ENCODE data around the gene BMPR1A. TPM values are rescaled to one million over a fixed set of nuclear protein-coding genes. Genes with fewer than 3 reads are reported as not detected.

Gene BMPR1A
- total RNA-seq, 3 donors from 2014 or later, result 49.8 to 87.2 (median 57.4) TPM

DNA sequence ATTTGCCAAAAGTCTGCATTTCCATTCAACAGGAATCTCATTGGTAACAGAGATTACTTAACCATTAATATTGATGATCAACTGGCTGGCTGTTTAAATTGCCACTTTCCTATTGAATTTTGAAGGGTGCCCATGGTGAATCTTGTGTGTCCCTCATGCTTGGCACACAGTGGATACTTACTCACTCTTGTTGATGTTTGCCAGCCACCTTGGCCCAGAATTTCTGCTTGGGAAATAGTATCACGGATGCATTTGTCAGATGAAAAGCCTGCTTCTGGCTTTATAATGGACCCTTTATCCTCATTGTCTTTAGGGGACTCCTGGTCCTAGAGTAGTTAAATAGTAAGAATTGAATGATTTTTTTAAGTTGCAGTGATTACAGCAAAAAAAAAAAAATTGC lies 149.0 kb downstream of the BMPR1A start:
- no peak for TF ChIP-seq POLR2AphosphoS5 (IDR thresholded peaks at IDR 0.05)
- TF ChIP-seq, protein P1, sequence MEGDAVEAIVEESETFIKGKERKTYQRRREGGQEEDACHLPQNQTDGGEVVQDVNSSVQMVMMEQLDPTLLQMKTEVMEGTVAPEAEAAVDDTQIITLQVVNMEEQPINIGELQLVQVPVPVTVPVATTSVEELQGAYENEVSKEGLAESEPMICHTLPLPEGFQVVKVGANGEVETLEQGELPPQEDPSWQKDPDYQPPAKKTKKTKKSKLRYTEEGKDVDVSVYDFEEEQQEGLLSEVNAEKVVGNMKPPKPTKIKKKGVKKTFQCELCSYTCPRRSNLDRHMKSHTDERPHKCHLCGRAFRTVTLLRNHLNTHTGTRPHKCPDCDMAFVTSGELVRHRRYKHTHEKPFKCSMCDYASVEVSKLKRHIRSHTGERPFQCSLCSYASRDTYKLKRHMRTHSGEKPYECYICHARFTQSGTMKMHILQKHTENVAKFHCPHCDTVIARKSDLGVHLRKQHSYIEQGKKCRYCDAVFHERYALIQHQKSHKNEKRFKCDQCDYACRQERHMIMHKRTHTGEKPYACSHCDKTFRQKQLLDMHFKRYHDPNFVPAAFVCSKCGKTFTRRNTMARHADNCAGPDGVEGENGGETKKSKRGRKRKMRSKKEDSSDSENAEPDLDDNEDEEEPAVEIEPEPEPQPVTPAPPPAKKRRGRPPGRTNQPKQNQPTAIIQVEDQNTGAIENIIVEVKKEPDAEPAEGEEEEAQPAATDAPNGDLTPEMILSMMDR (IDR thresholded peaks at IDR 0.05), result no peak
- no peak for TF ChIP-seq POLR2A (IDR thresholded peaks at IDR 0.05)
- H3K27me3 ChIP-seq, result no peaks in the 10 kb centered on the region
- no peaks in the 10 kb centered on the region for H3K36me3 ChIP-seq
- no peak overlapping the region for H3K27ac ChIP-seq
- no peaks in the 10 kb centered on the region for H3K4me1 ChIP-seq
- intact Hi-C loops (cut with DNase I; ENCODE audit: low total_unique reads), result loop anchor here (10.0 kb wide), 1 partner anchor 221 kb away; no protein-coding TSS in a partner anchor
- H3K4me3 ChIP-seq, result no peak overlapping the region
- no peak for DNase-seq (ENCODE audit: low spot score in 2 of 2)
- no peaks in the 10 kb centered on the region for H3K9me3 ChIP-seq

- no peak overlapping the region for H3K4me3 ChIP-seq
- no peaks in the 10 kb centered on the region for H3K4me1 ChIP-seq
- intact Hi-C loops (cut with DNase I; ENCODE audit: low total_unique reads), result no loop called here
- TF ChIP-seq POLR2AphosphoS5 (IDR thresholded peaks at IDR 0.05) (no peak), POLR2A (IDR thresholded peaks at IDR 0.05) (no peak)
- TF ChIP-seq, protein P1 (IDR thresholded peaks at IDR 0.05), result no peak
- no peak for DNase-seq (ENCODE audit: low spot score in 2 of 2)
- H3K27me3 ChIP-seq, result no peaks in the 10 kb centered on the region
- H3K9me3 ChIP-seq, result no peaks in the 10 kb centered on the region
- H3K36me3 ChIP-seq, result no peaks in the 10 kb centered on the region
- no peak overlapping the region for H3K27ac ChIP-seq
Measured at GRCh38 chr10:86914734-86915133, 158.3 kb downstream of the BMPR1A start.

DNA sequence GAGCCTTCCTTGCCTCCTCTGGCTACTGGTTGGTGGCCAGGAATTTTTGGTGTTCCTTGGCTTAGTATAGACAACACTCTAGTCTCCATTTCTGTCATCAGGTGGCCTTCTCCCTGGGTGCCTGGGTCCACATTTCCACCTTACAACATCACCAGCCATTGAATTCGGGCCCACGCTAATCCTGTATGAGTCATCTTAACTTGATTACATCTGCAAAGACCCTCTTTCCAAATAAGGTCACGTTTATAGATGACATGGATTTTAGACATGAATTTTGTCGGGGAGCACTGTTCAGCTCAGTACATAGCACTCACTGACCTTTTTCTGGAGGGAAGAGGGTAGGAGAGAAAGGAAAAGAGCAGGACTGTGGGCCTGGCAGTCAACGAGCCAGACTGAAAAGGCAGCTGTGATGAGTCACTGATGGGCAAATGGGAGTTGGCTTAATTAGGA lies 161.6 kb downstream of the BMPR1A start:
- Histone ChIP-seq H3K4me1 (no peaks in the 10 kb centered on the region), H3K9me3 (no peaks in the 10 kb centered on the region), H3K36me3 (peaks cover 6% of the 10 kb centered on the region), H3K27ac (no peak overlapping the region), H3K4me3 (no peak overlapping the region), H3K27me3 (no peaks in the 10 kb centered on the region)
- TF ChIP-seq, protein P1 (IDR thresholded peaks at IDR 0.05), result no peak
- TF ChIP-seq POLR2A (IDR thresholded peaks at IDR 0.05) (no peak), POLR2AphosphoS5 (IDR thresholded peaks at IDR 0.05) (no peak)
- no peak for DNase-seq (ENCODE audit: low spot score in 2 of 2)
- intact Hi-C loops (cut with DNase I; ENCODE audit: low total_unique reads), result no loop called here

DNA sequence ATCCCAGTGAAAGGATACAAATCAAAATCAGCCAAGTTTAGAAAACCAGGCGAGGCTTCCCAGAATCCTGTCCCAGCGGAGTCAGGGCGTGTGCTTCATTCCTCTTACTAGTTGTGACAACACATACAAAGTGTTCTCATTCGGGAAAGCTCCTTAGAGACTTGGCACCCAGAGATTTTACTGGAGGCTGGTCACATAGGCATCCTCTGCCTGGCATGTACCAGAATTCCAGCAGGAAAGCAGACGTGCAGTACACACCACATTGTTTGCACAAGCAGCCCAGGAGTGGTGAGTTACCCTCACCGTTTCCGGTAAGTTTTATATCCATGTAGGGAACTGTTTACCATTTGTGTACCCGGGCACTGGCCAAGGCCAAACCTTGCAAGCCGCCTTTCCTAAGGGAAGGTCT lies 166.1 kb downstream of the BMPR1A start:
- no peak overlapping the region for H3K4me3 ChIP-seq
- TF ChIP-seq POLR2A (IDR thresholded peaks at IDR 0.05) (no peak), POLR2AphosphoS5 (IDR thresholded peaks at IDR 0.05) (no peak)
- TF ChIP-seq, protein P1 (IDR thresholded peaks at IDR 0.05), result no peak
- intact Hi-C loops (cut with DNase I; ENCODE audit: low total_unique reads), result loop anchor here (10.0 kb wide), 1 partner anchor 1822 kb away; no protein-coding TSS in a partner anchor
- no peaks in the 10 kb centered on the region for H3K27me3 ChIP-seq
- DNase-seq (ENCODE audit: low spot score in 2 of 2), result no peak
- H3K9me3 ChIP-seq, result no peaks in the 10 kb centered on the region
- H3K4me1 ChIP-seq, result no peaks in the 10 kb centered on the region
- H3K36me3 ChIP-seq, result peaks cover 6% of the 10 kb centered on the region
- H3K27ac ChIP-seq, result no peak overlapping the region

DNA sequence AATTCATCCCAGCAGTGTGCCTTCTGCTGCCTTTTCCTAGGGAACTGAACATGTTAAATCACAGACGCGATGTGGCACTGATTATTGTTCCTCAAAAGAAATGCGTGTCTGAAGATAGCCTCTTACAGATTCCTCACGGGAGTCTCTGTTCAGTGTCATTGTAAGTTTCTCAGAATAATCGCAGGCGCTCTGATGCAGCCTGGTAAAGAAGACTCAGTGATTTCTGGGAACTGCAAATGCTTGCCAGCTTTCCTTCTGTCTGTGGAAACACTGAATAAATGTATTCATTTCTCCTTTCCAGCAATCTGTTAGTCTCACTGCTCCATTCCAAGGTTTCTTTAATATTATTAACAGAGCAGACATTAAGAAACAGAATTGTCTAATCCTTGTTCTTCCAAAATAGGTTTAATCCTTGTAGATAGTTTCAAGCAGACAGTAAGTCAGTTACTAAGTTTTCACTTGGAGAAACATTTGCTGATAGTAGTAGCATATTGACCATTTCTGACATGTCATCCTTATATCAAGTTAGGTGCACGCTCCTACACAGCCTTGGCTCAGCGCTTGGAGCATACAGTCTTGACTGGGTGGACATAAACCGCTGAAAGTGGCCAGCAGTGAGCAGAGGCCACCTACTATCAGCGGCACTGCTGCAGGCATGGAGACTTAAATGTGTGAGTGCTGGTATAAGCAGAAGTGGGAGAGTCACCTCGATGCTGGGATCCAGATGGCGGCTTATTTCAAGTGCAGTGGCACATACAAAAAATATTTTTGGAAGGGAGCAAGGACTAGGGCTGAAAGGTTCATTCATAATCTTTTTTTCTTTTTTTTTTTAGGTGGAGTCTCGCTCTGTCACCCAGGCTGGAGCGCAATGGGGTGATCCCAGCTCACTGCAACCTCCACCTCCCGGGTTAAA lies 173.3 kb downstream of the BMPR1A start:
- Histone ChIP-seq H3K27ac (no peak overlapping the region), H3K36me3 (no peaks in the 10 kb centered on the region), H3K27me3 (no peaks in the 10 kb centered on the region), H3K4me3 (no peak overlapping the region), H3K9me3 (no peaks in the 10 kb centered on the region), H3K4me1 (no peaks in the 10 kb centered on the region)
- intact Hi-C loops (cut with DNase I; ENCODE audit: low total_unique reads), result loop anchor here (10.0 kb wide), 1 partner anchor 1815 kb away; no protein-coding TSS in a partner anchor
- no peak for DNase-seq (ENCODE audit: low spot score in 2 of 2)
- TF ChIP-seq POLR2AphosphoS5 (IDR thresholded peaks at IDR 0.05) (no peak), POLR2A (IDR thresholded peaks at IDR 0.05) (no peak)
- TF ChIP-seq, protein P1 (IDR thresholded peaks at IDR 0.05), result no peak
